Vagina (tissue), 2 donors: ENCODE measurements around the gene ASAP3. TPM values are rescaled to one million over a fixed set of nuclear protein-coding genes. Genes with fewer than 3 reads are reported as not detected.
A peak's percentile ranks its signal among the peaks of the same experiment; 100 is the strongest.

ENCODE experiments used
- DNase-seq, 2 donors: peaks; one replicate each; pipeline ENCODE4 v3.0.0-alpha.2; 2017; ENCODE audit errors: extremely low spot score in 2 of 2
- H3K27ac ChIP-seq: fragments of 200-600 bp; sonication (generic); one replicate; pipeline ENCODE4 v1.5.1; 2019
- H3K27me3 ChIP-seq: fragments of 200-600 bp; sonication (generic); one replicate; pipeline ENCODE4 v1.5.1; 2019
- H3K36me3 ChIP-seq, 2 donors: fragments of 200-600 bp; sonication (generic); one replicate each; pipeline ENCODE4 v1.5.1; 2017 to 2019
- H3K4me1 ChIP-seq: fragments of 200-600 bp; sonication (generic); one replicate; pipeline ENCODE4 v1.5.1; 2019
- H3K4me3 ChIP-seq, 2 donors: fragments of 200-600 bp; sonication (generic); 1 replicate in 1 of 2; 2 replicates in 1 of 2; pipeline ENCODE4 v1.5.1; 2016 to 2019
- H3K9me3 ChIP-seq: fragments of 200-600 bp; sonication (generic); one replicate; pipeline ENCODE4 v1.5.1; 2019
- POLR2A ChIP-seq, 2 donors: fragments of 450-650 bp; IDR thresholded peaks; one replicate each; pipeline ENCODE4 v1.6.1; 2017; ENCODE audit warnings: antibody characterized with exemption in 2 of 2, mild to moderate bottlenecking in 2 of 2, moderate library complexity in 2 of 2
- POLR2AphosphoS5 ChIP-seq, 2 donors: sonication (generic); formaldehyde crosslinking; IDR thresholded peaks; one replicate each; pipeline ENCODE4 v1.9.0; 2017; ENCODE audit warnings: antibody characterized with exemption in 2 of 2, mild to moderate bottlenecking in 2 of 2, low read depth in 1 of 2; ENCODE audit not compliant: insufficient read depth in 1 of 2
- intact Hi-C: fragments of 100-400 bp; cut with DNase I; formaldehyde crosslinking; loops from one replicate; pipeline ENCODE4 v1.15.1; 2023
- total RNA-seq: library from RNA; depleted of rRNA; stranded (reverse); fragments of >200 nt; gene quantifications from one replicate; pipeline ENCODE4 v1.2.3, GENCODE V29; 2016
- TF ChIP-seq, protein P1 (sequence below), 3 experiments: fragments of 450-650 bp in 2 of 3; fragments of 200-600 bp in 1 of 3; sonication (generic) in 1 of 3; IDR thresholded peaks; one replicate each; pipeline ENCODE4 v1.5.1; 2017 to 2019; ENCODE audit warnings: antibody characterized with exemption in 3 of 3, mild to moderate bottlenecking in 2 of 3, moderate library complexity in 2 of 3

The ASAP3 gene
- total RNA-seq, 1 donor from 2014 or later: 79.1 TPM

DNA sequence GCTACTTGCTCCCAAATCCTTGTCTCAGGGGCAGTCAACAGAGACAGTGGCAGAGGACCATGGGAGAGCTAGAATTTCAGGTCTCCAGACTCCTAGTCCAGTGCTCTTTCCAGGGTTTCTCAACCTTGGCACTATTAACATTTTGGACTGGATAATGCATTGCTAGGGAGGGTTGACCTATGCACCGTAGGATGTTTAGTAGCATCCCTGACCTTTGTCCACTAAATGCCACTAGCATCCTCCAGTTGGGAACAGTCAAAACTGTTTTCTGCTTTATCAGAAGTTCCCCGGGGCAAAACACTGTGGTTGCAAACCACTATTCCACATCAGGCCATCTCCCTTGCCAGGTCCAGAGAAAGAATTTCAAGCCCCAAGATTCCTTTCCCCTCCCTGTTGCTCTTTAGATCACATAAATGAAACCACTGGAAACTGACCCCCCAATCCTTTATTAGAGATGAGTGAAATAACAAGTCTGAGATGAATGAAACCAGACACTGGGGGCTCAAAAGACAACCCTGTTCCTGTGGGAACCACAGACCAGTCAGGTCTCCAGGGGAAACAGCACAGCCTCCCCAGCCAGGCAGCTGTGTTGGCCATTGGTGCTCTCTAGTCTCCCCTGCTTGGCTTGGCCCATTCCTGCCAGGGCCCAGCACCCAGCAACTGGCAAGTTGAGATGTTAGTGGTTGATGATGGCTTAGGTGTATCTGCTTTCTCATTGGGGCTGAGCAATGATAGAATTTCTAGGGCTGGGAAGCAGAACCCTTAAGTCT lies 55.7 kb downstream of the ASAP3 start:
- Histone ChIP-seq H3K4me3 (no peak overlapping the region), H3K27ac (no peak overlapping the region), H3K36me3 (peaks cover 0 to 53% of the 10 kb centered on the region in 2 donors), H3K27me3 (no peaks in the 10 kb centered on the region), H3K4me1 (peaks cover 22% of the 10 kb centered on the region), H3K9me3 (no peaks in the 10 kb centered on the region)
- TF ChIP-seq POLR2A (IDR thresholded peaks at IDR 0.05) (no peak), POLR2AphosphoS5 (IDR thresholded peaks at IDR 0.05; ENCODE audit: insufficient read depth in 1 of 2, low read depth in 1 of 2) (no peak)
- TF ChIP-seq, protein P1, sequence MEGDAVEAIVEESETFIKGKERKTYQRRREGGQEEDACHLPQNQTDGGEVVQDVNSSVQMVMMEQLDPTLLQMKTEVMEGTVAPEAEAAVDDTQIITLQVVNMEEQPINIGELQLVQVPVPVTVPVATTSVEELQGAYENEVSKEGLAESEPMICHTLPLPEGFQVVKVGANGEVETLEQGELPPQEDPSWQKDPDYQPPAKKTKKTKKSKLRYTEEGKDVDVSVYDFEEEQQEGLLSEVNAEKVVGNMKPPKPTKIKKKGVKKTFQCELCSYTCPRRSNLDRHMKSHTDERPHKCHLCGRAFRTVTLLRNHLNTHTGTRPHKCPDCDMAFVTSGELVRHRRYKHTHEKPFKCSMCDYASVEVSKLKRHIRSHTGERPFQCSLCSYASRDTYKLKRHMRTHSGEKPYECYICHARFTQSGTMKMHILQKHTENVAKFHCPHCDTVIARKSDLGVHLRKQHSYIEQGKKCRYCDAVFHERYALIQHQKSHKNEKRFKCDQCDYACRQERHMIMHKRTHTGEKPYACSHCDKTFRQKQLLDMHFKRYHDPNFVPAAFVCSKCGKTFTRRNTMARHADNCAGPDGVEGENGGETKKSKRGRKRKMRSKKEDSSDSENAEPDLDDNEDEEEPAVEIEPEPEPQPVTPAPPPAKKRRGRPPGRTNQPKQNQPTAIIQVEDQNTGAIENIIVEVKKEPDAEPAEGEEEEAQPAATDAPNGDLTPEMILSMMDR (IDR thresholded peaks at IDR 0.05): no peak
- intact Hi-C loops: loop anchor here (10.0 kb wide), 1 partner anchor 56 kb away; the partner anchor contains the start of gene ASAP3
- DNase-seq: no peak

DNA sequence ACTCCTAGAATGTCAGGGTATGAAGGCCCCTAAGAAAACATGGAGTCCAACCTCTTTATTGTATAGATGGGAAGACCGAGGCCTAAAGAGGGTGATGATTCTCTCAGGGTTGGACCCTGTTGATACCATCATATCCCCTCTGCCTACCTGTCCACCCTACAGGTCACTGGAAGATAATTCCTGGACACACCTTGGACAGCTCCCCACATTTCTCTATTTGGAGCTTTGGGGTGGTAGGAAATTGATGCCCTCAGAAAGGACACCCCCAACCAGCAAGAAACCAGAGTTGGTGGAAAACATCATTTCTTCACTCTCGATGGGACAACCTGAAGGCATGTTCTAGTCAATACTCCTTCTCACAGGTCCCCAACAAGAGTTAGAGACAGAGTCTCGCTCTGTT lies 56.4 kb downstream of the ASAP3 start:
- no peak overlapping the region for H3K27ac ChIP-seq
- TF ChIP-seq POLR2A (IDR thresholded peaks at IDR 0.05): no peak
- TF ChIP-seq POLR2AphosphoS5 (IDR thresholded peaks at IDR 0.05; ENCODE audit: insufficient read depth in 1 of 2, low read depth in 1 of 2): no peak
- TF ChIP-seq, protein P1 (IDR thresholded peaks at IDR 0.05): no peak
- H3K4me3 ChIP-seq: no peak overlapping the region
- DNase-seq: no peak
- H3K9me3 ChIP-seq: no peaks in the 10 kb centered on the region
- peaks cover 0 to 45% of the 10 kb centered on the region in 2 donors for H3K36me3 ChIP-seq
- H3K27me3 ChIP-seq: no peaks in the 10 kb centered on the region
- intact Hi-C loops: loop anchor here (10.0 kb wide), 1 partner anchor 57 kb away; the partner anchor contains the start of gene ASAP3
- H3K4me1 ChIP-seq: peaks cover 30% of the 10 kb centered on the region

DNA sequence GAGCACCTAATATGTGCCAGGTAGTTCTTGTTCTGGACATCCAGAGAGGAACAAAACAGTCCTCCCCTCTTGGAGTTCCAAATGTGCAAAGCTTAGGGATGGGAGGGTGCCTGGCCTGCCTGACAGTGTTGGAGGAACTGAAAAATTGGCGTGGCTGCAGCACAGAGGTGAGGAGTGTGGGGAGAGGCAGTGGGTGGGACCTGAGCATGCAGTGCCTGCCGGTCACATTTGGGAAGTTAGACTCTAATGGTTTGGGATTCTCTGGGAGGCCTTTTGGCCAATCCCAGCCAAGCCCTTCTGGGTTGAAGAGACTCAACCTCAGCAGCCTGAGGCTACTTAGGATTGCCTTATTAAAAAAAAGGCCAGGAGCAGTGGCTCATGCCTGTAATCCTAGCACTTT lies 57.2 kb downstream of the ASAP3 start:
- intact Hi-C loops: loop anchor here (10.0 kb wide), 1 partner anchor 58 kb away; the partner anchor contains the start of gene ASAP3
- no peaks in the 10 kb centered on the region for H3K9me3 ChIP-seq
- H3K36me3 ChIP-seq: peaks cover 0 to 38% of the 10 kb centered on the region in 2 donors
- peaks cover 37% of the 10 kb centered on the region for H3K4me1 ChIP-seq
- H3K4me3 ChIP-seq: no peak overlapping the region
- TF ChIP-seq POLR2A (IDR thresholded peaks at IDR 0.05): no peak
- no peak for TF ChIP-seq POLR2AphosphoS5 (IDR thresholded peaks at IDR 0.05; ENCODE audit: insufficient read depth in 1 of 2, low read depth in 1 of 2)
- TF ChIP-seq, protein P1 (IDR thresholded peaks at IDR 0.05): no peak
- H3K27ac ChIP-seq: no peak overlapping the region
- H3K27me3 ChIP-seq: no peaks in the 10 kb centered on the region
- no peak for DNase-seq

DNA sequence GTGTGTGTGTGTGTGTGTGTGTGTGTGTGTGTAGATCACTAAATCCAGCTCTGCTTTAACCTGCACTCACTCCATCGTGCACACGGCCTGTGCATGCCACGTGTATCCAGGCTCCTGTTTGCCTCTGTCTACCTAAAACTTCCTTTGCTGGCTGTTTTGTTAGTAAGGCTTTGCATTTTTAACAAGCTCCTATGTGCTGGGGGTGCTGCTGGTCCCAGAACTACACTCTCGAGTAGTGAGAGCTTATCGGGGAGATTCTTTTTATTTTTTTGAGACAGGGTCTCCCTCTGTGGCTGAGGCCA lies 58.8 kb downstream of the ASAP3 start:
- H3K36me3 ChIP-seq: peaks cover 0 to 21% of the 10 kb centered on the region in 2 donors
- H3K4me3 ChIP-seq: peak overlapping the region; percentile 64 to 65
- no peaks in the 10 kb centered on the region for H3K9me3 ChIP-seq
- H3K4me1 ChIP-seq: peaks cover 46% of the 10 kb centered on the region
- intact Hi-C loops: loop anchor here (10.0 kb wide), 1 partner anchor 60 kb away; the partner anchor contains the start of gene ASAP3
- peak overlapping the region; percentile 79 for H3K27ac ChIP-seq
- H3K27me3 ChIP-seq: no peaks in the 10 kb centered on the region
- TF ChIP-seq, protein P1 (IDR thresholded peaks at IDR 0.05): no peak
- TF ChIP-seq POLR2A (IDR thresholded peaks at IDR 0.05) (no peak), POLR2AphosphoS5 (IDR thresholded peaks at IDR 0.05; ENCODE audit: insufficient read depth in 1 of 2, low read depth in 1 of 2) (no peak)
- DNase-seq: no peak
